GM21381 (cell line): Measurements from ENCODE around the gene TTC22.
"Not testable (repeated sequence)": the region's sequence is repeated elsewhere in the genome, so short reads cannot be mapped to it uniquely, and the experiment has no call there.

Source experiments
- ATAC-seq: cut with Tn5 transposase; IDR thresholded peaks from one replicate; pipeline ENCODE4 v1.9.1; 2021; ENCODE audit warnings: mild to moderate bottlenecking, moderate library complexity; ENCODE audit not compliant: unreplicated experiment

TTC22 gene

GRCh38 chr1:54791880-54792522, 9.1 kb downstream of the TTC22 start:
- no peak for ATAC-seq

GRCh38 chr1:54788459-54788858, 12.7 kb downstream of the TTC22 start:
- no peak for ATAC-seq

- no peak for ATAC-seq
Observed at GRCh38 chr1:54787604-54788003, 13.5 kb downstream of the TTC22 start.

GRCh38 chr1:54786778-54787177, 14.3 kb downstream of the TTC22 start:
- no peak for ATAC-seq

GRCh38 chr1:54784066-54784465, 17.1 kb downstream of the TTC22 start:
- ATAC-seq, result no peak

- ATAC-seq, result no peak
Observed at GRCh38 chr1:54782588-54782987, 18.5 kb downstream of the TTC22 start.

GRCh38 chr1:54782156-54782555, 19.0 kb downstream of the TTC22 start:
- ATAC-seq, result no peak

GRCh38 chr1:54781023-54781723, 19.9 kb downstream of the TTC22 start:
- no peak for ATAC-seq

GRCh38 chr1:54777431-54777830, 23.7 kb downstream of the TTC22 start:
- no peak for ATAC-seq

GRCh38 chr1:54777011-54777410, 24.1 kb downstream of the TTC22 start:
- no peak for ATAC-seq

GRCh38 chr1:54775828-54776721, 25.0 kb downstream of the TTC22 start:
- not testable (repeated sequence) for ATAC-seq

GRCh38 chr1:54774820-54775498, 26.2 kb downstream of the TTC22 start:
- no peak for ATAC-seq

GRCh38 chr1:54772951-54773350, 28.2 kb downstream of the TTC22 start:
- no peak for ATAC-seq

GRCh38 chr1:54768093-54768492, 33.0 kb downstream of the TTC22 start:
- ATAC-seq, result no peak

GRCh38 chr1:54767526-54767925, 33.6 kb downstream of the TTC22 start:
- ATAC-seq, result no peak

GRCh38 chr1:54766726-54767125, 34.4 kb downstream of the TTC22 start:
- no peak for ATAC-seq

GRCh38 chr1:54764922-54765561, 36.1 kb downstream of the TTC22 start:
- ATAC-seq, result peak; percentile 8

GRCh38 chr1:54764133-54764921, 36.8 kb downstream of the TTC22 start, which contains the start of gene PARS2:
TSS of gene PARS2 (minus strand) at chr1:54764523. CDS start at chr1:54759161, 5,362 bp downstream.
- ATAC-seq, result peak; percentile 94

GRCh38 chr1:54763816-54764132, 37.3 kb downstream of the TTC22 start:
- ATAC-seq, result no peak
